AG09309 (cell line): ENCODE results near the gene MYO1D.

Source experiments
- DNase-seq: peaks from one replicate; pipeline ENCODE4 v3.0.0-alpha.2; 2010; ENCODE audit warnings: low read depth
- H3K4me3 ChIP-seq: 2 replicates; pipeline ENCODE4 v1.5.1; 2011; ENCODE audit warnings: mild to moderate bottlenecking, low read depth, low read length, moderate library complexity; ENCODE audit not compliant: control insufficient read depth
- TF ChIP-seq, protein P1 (sequence below): IDR thresholded peaks from 2 replicates; pipeline ENCODE4 v1.5.1; 2011; ENCODE audit warnings: mild to moderate bottlenecking, low read depth, low read length, inconsistent platforms; ENCODE audit not compliant: insufficient read depth, control insufficient read depth; ENCODE audit errors: missing control alignments

The MYO1D gene

GRCh38 chr17:32626379-32626791 is 250.5 kb downstream of the MYO1D start:
- H3K4me3 ChIP-seq = no peak overlapping the region
- TF ChIP-seq, protein P1, sequence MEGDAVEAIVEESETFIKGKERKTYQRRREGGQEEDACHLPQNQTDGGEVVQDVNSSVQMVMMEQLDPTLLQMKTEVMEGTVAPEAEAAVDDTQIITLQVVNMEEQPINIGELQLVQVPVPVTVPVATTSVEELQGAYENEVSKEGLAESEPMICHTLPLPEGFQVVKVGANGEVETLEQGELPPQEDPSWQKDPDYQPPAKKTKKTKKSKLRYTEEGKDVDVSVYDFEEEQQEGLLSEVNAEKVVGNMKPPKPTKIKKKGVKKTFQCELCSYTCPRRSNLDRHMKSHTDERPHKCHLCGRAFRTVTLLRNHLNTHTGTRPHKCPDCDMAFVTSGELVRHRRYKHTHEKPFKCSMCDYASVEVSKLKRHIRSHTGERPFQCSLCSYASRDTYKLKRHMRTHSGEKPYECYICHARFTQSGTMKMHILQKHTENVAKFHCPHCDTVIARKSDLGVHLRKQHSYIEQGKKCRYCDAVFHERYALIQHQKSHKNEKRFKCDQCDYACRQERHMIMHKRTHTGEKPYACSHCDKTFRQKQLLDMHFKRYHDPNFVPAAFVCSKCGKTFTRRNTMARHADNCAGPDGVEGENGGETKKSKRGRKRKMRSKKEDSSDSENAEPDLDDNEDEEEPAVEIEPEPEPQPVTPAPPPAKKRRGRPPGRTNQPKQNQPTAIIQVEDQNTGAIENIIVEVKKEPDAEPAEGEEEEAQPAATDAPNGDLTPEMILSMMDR = no peak
- DNase-seq = no peak

- H3K4me3 ChIP-seq = no peak overlapping the region
- TF ChIP-seq, protein P1 = no peak
- no peak for DNase-seq
Measured at GRCh38 chr17:32625971-32626370, 251.0 kb downstream of the MYO1D start.

GRCh38 chr17:32623196-32623595 is 253.7 kb downstream of the MYO1D start:
- TF ChIP-seq, protein P1 = no peak
- no peak for DNase-seq
- H3K4me3 ChIP-seq = no peak overlapping the region

DNA sequence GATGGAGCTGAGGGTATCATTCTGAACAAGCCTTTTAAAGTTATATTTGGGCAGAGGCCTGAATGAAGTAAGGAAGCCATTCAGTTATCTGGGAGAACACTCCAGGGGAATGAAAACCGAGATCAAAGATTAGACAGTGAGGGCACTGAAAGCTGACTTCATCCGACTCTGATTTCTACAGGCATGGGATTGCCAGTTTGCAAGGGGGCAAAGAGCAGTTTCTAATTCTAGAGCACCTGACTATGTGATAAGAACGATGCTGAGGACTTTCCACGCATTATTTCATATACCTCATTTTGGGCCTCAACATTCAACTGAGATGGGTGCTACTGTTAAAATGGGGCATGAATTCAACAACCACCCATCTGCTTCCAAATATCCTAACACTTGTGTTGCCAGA is 254.4 kb downstream of the MYO1D start:
- H3K4me3 ChIP-seq = no peak overlapping the region
- TF ChIP-seq, protein P1 = no peak
- no peak for DNase-seq

DNA sequence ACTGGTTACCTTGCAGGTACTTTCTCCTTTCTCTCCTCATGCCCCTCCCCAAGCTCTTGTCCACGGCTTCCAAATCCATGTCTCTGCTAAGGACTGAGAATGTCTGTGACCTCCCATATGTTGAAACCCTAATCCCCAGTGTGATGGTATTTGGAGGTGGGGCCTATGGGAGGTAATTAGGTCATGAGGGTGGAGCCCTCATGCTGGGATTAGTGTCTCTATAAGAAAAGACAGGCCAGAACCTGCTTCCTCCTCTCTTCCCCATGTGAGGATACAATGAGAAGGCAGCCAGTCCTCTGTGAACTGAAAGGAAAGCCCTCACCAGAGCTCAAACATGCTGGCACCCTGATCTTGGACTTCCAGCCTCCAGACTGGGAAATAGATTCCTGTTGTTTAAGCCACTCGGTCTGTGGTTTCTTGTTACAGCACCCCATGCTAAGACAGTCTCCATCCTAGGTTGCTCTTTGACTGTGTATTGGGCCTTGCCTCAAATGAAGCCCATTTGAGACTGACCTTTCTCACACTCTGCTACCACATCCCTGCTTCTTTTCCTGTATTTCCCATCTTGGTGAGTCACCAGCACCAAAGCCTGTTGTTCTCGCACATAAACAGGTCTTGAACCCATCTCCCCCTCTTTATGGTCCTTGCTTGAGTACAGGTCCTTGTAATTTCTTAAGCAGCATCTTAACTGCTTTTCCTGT is 255.2 kb downstream of the MYO1D start:
- TF ChIP-seq, protein P1 = no peak
- DNase-seq = no peak
- no peak overlapping the region for H3K4me3 ChIP-seq

- TF ChIP-seq, protein P1 = no peak
- no peak for DNase-seq
- H3K4me3 ChIP-seq = no peak overlapping the region
Measured at GRCh38 chr17:32615326-32615725, 261.6 kb downstream of the MYO1D start.
